HG02884 (cell line): Measurements from ENCODE around the gene TDRD10.

Experiments
- ATAC-seq: cut with Tn5 transposase; IDR thresholded peaks from one replicate; pipeline ENCODE4 v1.9.1; 2021; ENCODE audit warnings: mild to moderate bottlenecking, moderate library complexity; ENCODE audit not compliant: unreplicated experiment

TDRD10 gene

GRCh38 chr1:154551474-154551873 is 49.5 kb downstream of the TDRD10 start:
- ATAC-seq = no peak

- ATAC-seq = no peak
Measured at GRCh38 chr1:154552036-154552435, 50.0 kb downstream of the TDRD10 start.

GRCh38 chr1:154553056-154554030 is 51.3 kb downstream of the TDRD10 start:
- no peak for ATAC-seq

GRCh38 chr1:154556422-154556821 is 54.4 kb downstream of the TDRD10 start:
- ATAC-seq = no peak

GRCh38 chr1:154557248-154557938 is 55.4 kb downstream of the TDRD10 start:
- ATAC-seq = no peak

- ATAC-seq = no peak
Measured at GRCh38 chr1:154557939-154558719, 56.1 kb downstream of the TDRD10 start, which contains the start of gene UBE2Q1. UBE2Q1 (minus strand) TSS chr1:154558662; CDS start chr1:154558553, 109 bp downstream.

GRCh38 chr1:154558720-154559465 is 56.9 kb downstream of the TDRD10 start:
- ATAC-seq = peak; percentile 82

- peak; percentile 33 for ATAC-seq
Measured at GRCh38 chr1:154559466-154560044, 57.5 kb downstream of the TDRD10 start.

- ATAC-seq = no peak
Measured at GRCh38 chr1:154565876-154566275, 63.9 kb downstream of the TDRD10 start.

- ATAC-seq = no peak
Measured at GRCh38 chr1:154567386-154568156, 65.6 kb downstream of the TDRD10 start, which contains the start of gene CHRNB2. CHRNB2 (plus strand) TSS chr1:154567778; CDS start chr1:154568045, 267 bp downstream.

- no peak for ATAC-seq
Measured at GRCh38 chr1:154568157-154568815, 66.3 kb downstream of the TDRD10 start.

GRCh38 chr1:154571244-154571963 is 69.4 kb downstream of the TDRD10 start:
- no peak for ATAC-seq

GRCh38 chr1:154571964-154572288 is 69.9 kb downstream of the TDRD10 start:
- ATAC-seq = no peak

GRCh38 chr1:154572468-154573167 is 70.6 kb downstream of the TDRD10 start:
- no peak for ATAC-seq

- no peak for ATAC-seq
Measured at GRCh38 chr1:154573168-154573510, 71.1 kb downstream of the TDRD10 start.

- ATAC-seq = no peak
Measured at GRCh38 chr1:154574716-154575115, 72.7 kb downstream of the TDRD10 start.

- ATAC-seq = no peak
Measured at GRCh38 chr1:154575147-154575927, 73.3 kb downstream of the TDRD10 start.
